ENCODE results near the gene EPHB2. TPM values are rescaled to one million over a fixed set of nuclear protein-coding genes. Genes with fewer than 3 reads are reported as not detected.

EPHB2 gene
- total RNA-seq, 1 donor from 2014 or later: 159 TPM

DNA sequence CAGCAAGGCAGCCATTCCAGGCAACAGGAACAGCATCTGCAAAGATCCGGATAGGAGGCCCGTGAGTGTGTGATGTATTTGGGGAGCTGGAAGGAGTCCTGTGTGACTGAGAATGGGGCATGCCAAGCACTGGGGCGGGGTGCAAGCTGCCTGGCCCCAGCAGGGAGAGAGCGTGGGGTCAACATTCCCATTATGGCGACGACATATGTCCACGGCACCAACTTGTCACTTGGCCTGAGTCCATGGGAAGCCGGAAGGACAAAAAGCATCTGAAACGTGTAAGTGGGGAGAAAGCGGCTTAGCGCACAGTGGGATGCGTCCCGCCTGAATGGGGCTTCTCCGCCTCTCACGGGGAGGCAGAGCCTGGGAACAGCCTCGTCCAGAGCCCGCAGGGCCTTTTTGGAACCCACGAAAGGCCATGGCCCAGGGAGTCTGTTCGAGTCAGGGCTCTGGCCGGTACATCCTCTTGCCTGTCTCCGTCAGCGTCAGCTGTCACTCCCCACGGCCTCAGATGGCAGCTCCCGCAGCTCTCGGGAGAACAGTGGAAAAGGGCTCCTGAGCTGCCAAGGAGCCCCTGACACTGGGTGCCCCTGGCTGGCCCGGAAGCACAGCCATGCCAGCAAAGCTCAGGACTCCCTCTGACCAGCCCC is 12.4 kb downstream of the EPHB2 start:
- no peak for DNase-seq (ENCODE audit: low read depth)

DNA sequence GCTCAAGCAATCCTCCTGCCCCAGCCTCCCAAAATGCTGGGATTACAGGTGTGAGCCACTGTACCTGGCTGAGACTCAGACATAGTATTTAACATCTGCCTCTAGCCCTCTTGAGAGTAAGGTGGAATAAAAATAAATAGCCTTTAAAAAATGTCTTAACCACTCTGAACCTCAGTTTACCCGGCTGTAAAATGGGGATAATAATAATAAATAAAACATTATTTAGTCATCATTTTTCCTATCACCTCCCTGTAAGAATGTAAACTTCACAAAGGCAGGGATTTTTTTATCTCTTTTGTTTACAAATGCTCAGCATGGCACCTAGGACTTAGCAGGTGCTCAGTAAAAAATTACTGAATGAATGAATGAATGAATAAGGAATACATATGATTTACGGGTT is 17.2 kb downstream of the EPHB2 start:
- DNase-seq (ENCODE audit: low read depth): no peak

DNA sequence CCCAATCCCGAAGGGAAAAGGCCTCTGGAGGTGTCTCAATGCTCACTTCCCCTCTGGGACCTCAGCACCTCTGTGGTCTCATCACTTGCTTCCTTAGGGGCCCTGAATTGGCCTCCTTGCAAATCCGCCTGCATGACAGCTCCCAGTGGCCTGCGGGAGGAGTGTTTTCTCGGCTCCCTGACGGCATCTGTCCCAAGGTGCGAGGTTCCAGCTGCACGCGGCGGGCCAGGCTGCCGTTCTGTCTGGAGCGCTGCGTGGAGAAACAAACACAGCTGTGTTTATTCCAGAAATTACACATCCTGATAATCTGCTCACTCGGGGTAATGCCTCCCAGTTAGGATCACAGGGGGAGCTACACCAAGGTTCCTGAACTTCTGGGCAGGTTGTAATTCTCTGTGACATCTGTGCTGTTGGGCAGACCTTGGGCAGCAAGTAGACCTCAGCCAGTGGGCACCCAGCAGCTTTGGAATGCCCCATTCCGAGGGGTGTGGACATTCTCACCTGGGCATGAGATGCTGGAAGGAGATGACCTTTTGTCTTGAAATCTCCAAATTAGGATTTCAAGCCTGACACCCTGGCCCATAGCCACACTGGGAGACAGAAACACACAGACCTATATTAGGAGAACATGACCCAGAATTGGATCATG is 18.2 kb downstream of the EPHB2 start:
- no peak for DNase-seq (ENCODE audit: low read depth)

DNA sequence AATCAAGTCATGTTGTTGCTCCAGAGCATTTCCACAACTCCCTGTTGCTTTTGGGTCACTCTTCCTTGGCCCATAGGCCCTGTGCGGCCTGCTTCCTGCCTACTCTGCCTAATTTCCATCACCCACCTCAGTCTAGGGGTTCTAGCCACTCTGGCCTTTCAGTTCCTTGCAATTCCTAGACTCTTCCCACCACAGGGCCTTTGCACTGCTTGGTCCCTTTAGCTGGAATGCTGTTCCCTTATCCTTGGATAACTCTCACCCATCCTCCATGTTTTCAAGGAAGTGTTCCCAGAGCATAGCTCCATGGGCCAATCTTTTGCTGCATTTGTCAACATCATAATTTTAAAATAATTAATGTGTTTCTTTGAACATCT is 18.7 kb downstream of the EPHB2 start:
- DNase-seq (ENCODE audit: low read depth): no peak

DNA sequence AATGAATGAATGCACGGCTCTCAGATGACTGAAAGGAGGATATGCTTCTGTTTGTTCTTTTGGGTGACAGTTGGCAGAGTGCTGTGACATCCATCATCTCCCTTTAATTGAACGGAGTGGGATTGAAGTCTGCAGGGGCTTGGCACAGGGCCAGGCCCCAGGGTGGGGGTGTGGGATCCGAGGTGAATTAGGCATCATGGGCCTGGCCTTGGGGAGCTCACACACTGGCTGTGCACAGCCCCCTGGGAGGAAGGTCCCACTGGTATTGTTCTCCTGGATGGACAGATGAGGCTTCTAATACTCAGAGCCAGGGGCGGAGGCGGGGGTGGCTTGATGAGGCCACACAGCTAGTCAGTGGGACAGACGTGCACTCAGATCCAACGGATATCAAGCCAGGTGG is 19.3 kb downstream of the EPHB2 start:
- DNase-seq (ENCODE audit: low read depth): no peak

DNA sequence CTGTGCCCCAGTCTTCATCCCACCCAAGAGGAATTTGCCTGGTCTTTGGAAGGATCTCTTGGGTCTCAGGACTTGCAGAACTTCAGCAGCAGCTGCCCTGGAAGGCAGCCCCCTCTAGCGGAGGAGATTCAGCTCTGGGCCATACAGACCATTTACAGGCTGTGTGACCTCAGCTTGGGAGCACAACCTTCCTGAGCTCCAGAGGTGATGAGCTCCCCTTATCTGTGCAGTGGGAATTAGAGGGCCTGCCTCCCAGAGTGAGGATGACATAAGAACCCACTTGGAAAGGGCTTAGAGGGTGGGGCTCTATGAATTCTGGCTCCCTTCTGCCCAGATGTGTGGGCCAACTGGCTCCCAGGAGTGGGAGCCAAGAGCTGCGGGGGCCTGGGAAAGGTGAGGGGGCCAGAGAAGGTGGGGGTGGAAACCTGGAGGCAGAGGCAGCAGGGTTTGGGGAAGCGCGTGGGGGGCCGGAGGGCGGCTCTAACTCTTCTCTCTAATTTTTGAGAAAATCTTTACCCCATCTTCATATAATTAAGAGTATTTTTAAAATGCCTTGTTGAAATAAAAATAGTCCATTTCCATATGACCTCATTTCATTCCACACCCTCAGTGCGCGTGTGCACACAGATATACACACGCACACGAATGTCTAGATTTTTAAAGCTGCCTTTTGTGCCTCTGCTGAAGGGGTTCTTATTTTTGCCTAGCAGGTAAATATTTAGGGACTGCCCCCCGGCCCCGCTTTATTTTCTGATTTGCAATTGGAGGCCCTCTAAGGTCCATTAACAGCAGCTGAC is 21.5 kb downstream of the EPHB2 start:
- DNase-seq (ENCODE audit: low read depth): no peak

DNA sequence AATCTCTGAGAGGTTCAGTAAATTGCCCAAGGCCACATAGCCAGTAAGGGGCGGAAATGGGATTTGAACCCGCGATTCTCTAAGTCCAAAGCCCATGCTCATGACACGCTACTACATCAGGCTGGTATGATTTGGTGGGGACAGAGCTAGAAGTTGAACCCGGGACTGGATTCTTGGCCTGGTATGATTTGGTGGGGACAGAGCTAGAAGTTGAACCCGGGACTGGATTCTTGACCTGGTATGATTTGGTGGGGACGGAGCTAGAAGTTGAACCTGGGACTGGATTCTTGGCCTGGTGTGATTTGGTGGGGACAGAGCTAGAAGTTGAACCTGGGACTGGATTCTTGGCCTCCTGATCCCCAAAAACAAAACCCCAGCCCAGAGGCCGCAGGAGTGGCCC is 23.0 kb downstream of the EPHB2 start:
- DNase-seq (ENCODE audit: low read depth): no peak

DNA sequence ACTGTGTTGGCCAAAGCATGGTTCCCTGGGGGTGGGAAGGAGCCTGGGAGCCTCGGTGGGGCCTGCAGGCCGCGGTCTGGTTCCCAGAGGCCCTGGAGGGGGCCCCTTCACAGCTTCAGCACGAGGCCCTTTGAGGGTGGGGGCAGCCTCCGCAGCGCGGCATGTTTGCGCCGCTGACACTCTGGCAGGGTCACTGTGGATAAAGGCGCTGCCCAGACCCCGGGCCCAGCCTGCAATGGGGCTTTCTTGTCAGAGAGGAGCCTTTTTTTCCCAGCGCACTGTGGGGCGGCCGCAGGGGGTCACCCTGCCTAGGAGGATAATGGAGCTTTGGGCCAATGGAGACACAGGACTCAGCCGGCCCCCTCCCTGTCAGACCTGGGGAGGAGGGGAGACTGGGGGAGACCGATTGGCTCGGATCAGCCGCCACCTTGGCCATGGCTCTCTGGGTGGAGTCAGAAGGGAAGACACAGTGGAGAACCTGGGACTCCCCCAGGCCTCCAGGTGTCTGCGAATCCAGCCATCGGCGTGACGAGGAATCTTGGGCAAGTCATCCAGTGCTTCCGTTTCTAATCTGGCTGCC is 26.0 kb downstream of the EPHB2 start:
- DNase-seq (ENCODE audit: low read depth): no peak

DNA sequence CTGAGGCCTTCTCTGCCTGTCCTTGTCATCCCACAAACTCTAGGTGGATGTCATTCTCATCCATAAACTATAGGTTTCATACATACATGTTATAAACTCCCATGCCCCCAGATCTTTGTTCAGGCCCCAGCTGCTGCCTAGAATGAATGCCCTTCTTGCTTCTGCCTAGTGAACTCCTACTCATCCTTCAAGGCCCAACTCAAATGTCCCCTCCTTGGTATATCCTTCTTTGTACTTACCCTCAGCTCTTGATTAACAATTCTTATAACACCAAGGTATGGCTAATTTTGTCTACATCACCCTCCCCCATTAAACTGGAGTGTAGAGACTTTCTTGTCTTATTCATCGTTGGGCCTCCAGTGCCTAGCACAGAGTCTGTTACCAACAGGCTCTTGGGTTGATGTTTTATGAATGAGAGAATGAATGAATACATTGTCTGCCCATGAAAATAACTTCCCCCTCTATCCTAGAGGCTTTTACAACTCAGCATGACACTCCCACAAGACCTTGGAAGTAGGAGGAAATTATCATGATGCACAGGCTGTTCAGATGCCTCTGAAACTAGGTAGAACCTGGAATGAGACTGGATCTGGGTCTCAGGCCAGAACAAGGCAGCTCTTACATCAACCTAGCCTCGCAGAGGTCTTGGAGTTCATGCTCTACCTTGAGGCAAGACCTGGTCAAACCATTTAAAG is 26.9 kb downstream of the EPHB2 start:
- peak; percentile 45 for DNase-seq (ENCODE audit: low read depth)

DNA sequence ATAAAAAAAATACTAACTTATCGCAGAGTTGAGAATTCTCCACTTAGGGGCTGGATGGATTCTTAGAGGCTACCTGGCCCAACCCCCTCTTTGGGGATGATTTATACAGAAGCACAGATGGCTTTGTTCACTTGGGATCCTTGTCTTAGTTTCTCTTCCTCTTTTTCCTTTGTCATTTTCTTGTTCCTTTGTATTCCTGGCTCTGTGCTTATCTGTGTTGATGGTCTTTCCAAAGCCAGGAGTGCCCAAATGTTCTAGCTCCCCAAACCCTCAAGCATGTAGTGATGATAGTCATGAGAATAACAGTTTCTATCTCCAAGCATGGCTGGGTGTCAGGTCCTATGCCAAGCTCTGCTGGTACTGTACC is 27.4 kb downstream of the EPHB2 start:
- no peak for DNase-seq (ENCODE audit: low read depth)

DNA sequence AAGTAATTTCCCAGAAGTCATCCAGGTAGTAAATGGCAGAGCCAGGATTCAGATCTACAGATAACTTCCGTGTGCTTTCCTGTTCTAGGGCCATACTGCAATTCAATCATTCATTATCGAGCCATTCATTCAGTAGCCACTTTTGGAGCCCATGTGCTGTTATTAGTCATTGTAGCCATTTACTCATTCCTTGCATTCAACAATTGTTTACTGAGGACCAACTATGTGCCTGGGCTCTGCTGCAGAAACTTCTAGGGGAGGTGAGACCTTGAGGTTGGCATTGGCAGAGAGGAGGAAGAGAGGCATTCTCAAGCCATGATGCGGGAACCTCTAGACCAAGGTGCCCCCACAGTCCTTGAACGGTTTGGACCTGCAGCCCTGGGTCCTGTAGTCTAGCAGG is 27.9 kb downstream of the EPHB2 start:
- DNase-seq (ENCODE audit: low read depth): peak; percentile 79

DNA sequence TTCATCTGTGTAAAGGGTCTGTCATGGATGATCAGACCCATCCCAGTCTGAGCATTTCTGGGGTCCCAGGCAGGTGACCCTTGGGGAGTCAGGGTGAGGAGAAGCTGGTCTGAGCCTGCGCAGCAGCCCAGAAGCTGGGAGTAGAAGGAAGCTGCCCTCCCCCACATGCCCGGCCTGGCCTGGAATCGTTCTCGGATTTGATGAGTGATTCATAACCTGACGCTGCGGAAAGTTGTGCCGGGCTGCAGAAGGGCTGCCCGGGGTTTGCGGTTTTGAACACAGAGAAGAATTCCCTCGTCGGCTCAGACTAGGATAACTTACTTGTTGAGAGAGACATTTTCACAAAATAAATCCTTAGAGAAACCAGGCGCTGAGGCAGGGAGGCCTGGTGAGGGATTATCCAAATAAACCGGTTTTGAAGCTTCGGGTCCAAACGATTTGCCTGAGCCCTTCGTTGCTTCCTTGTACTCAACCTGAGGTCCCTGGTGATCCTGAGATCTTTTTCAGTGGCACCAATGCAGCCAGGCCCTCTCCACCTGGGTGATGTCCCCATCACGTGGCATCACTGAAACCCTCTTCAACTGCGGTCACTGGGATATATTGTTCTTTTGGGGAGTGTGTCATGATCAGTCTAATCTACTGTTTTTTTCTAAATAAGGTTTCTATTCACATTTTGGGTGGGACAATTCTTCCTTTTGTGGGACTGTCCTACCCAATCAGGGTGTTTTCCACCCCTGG is 29.2 kb downstream of the EPHB2 start:
- peak; percentile 91 for DNase-seq (ENCODE audit: low read depth)

DNA sequence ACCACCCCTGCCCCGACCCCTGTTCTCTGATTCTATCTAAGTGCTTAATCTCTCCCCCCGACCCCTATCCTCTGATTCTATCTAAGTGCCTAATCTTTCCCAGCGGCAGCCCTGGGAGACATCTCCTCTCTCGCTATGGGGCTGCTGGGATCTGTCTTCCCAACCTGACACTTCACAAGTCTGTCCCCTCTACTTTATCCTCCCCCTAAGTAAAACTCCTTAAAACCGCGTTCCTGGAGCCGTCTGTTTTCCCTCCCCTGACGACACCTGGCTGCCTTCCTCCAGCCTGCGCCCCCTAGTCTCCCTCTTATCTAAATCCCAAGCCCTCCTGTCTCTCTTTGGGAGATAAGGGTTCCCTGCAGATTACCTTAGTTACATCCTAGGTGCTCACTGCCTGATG is 30.5 kb downstream of the EPHB2 start:
- DNase-seq (ENCODE audit: low read depth): no peak

DNA sequence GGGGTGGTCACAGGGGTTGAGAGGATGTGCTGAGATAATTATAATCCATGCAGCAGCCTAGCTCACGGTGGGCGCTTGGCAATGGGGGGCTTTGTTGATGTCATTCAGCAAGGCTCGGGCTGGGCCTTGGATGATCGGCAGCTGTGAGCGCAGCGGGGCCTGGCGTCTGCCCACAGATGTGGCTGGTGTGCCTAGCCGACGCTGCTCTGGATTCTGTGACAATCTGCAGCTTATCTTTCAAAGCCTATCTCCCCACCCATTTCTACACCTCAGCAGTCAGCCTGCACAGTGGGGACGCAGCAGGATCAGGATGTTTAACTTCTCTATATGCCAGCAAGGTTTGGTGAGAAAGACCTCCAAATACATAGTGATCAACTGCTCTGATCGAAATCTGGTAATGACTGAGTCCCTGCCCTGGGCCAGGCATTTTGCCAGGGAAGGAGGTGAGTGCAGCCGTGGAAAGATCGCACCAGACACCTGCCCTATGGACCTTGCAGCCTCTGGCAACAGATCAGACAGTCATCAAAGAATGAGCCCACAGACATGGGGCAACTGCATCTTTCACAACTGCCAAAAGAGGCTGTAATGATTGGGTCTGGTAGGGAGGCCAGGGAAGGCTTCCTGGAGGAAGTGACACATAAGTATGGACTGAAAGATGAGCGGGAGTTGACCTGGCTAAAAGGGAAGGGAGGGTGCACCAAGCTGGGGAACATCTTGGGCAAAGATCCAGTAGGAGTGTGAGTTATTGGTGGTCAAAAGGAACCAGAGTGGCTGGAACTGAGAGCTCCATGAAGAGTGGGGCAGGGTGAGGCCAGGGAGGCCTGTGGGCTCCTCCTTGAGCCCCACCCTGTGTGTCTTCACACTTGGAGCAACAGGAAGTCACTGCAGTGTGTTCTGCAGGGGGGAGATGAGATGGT is 35.3 kb downstream of the EPHB2 start:
- peak; percentile 93 for DNase-seq (ENCODE audit: low read depth)

DNA sequence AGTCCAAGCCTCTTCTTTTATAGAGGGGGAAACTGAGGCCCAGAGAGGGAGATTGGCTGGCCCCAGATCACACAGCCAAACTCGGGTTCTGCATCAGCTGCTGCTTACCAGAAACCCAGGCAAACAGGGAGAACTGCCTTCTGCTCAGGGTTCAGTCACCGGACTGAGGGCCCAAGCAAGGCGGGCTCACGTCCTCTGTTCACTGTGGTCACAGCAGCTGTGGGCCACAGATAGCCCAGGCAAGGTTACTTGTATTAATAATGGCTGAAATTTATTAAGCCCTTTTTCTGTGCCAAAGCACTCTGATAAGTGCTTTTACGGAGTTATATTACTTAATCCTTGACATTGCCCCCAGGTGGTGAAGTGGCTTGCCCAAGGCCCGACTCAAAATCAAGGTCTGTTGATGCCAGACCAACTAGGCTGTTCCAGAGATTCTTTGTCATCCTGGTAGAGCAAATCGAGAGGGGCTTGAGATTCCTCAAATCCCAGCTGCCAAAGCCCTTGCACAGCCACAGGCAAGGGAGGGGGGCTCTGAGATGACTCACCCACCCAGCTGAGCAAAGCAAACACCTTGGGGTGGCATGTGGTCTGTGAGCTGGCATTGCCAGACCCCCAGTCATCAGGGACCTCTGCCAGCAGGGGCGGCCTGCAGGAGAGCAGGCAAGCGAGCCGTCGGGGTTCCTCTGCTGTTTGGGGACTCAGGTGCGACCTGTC is 36.5 kb downstream of the EPHB2 start:
- DNase-seq (ENCODE audit: low read depth): peak; percentile 98

DNA sequence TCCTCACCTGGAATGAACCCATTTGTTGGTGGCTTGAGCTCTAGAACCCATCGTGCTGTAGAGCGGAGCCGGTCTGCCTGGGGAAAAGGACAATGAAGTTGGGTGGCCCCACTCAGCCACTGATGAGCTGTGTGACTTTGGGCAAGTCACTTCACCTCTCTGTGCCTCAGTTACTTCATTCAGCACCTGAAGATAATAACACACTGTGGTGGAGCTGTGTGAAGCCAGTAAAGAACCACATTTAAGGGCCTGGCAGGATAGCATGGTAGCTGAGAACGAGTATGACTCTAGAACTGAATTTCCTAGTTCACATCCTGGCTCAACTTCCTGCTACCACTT is 37.1 kb downstream of the EPHB2 start:
- DNase-seq (ENCODE audit: low read depth): no peak

DNA sequence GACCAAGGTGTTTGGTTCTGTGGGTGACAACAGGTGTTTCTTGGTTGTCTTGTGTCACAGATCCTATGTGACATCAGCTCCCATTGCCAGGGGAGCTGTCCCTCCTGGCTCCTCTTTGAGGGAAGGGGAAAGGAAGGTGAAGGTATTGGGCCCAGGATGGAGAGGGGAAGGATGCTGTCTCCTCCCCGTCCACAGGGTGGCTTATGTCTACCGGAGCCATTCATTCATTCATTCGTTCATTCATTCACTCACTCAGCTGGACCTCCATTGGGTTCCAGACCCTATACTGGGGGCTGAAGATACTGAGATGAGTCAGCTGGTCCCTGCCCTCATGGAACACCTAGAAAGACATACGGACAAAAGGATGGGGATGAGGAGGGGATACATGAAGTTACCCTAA is 38.9 kb downstream of the EPHB2 start:
- no peak for DNase-seq (ENCODE audit: low read depth)

DNA sequence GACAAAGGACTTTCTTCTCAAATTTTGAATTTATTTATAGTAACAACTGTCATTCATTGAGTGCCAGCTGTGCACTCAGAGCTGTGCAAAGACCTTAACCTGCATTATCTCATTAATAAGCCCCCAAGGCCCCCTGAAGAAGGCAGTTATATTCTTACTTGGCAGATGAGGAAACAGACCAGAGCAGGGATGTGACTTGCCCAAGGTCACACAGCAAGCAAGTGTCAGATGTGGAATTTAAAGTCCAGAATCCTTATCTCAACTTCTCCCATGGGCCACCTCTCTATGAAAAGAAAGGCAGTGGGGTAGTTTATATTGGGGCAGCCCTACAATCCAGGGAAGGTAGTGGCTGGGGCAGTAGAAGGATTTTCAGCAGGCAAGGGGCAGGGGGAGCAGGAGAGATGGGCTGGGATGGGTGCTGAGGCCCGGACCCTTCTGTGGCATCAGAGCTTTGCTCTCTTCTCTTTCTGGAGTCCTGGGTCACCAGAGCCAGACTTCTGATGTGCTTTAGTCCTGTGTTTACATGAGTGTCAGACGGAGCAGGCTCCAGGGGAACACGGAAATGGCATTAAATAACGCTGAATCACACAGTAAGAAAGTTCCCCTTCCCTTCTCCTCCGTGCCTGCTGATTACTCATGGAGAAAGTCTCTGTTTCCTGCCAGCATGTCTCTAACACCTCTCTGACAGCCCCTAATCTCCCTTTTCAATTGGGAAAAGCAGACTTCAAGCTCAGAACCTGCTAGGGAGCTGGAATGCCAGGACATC is 39.5 kb downstream of the EPHB2 start:
- peak; percentile 97 for DNase-seq (ENCODE audit: low read depth)

DNA sequence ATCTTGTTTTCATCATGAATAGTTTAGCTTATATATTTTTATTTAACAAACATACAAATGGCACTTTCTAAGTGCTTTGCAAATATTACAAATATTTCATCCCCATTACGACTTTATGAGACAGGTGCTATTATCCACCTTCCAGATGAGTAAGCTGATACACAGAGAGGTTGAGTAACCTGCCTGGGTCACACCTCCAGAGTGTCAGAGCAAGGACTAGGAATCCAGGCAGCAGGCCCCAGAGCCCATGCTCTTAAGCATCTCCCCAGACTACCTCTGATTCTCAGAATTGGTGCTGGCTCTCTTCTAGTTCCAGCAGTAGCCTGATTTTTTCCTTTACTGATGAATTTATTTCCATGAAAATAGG is 40.0 kb downstream of the EPHB2 start:
- no peak for DNase-seq (ENCODE audit: low read depth)

All from renal cortical epithelial cell (primary cell).